ENCODE data around the gene PTP4A1. TPM values are rescaled to one million over a fixed set of nuclear protein-coding genes. Genes with fewer than 3 reads are reported as not detected.

PTP4A1 gene
- total RNA-seq, 4 donors from 2014 or later: 12.4 to 85.4 (median 50.4) TPM

- H3K36me3 ChIP-seq: no peaks in the 10 kb centered on the region
- no peak overlapping the region for H3K4me3 ChIP-seq
- H3K27me3 ChIP-seq: no peaks in the 10 kb centered on the region
- H3K9me3 ChIP-seq: no peaks in the 10 kb centered on the region
- no peak overlapping the region for H3K27ac ChIP-seq
- H3K4me1 ChIP-seq: no peaks in the 10 kb centered on the region
- DNase-seq (ENCODE audit: low spot score in 2 of 2): no peak
- no peak for TF ChIP-seq POLR2A (IDR thresholded peaks at IDR 0.05)
- no peak for TF ChIP-seq CTCF (IDR thresholded peaks at IDR 0.05)
- no peak for TF ChIP-seq EP300 (IDR thresholded peaks at IDR 0.05)
- no peak for TF ChIP-seq POLR2AphosphoS5 (IDR thresholded peaks at IDR 0.05)
- WGBS: 47% methylated on average over 4 of the region's 4 CpGs
These were observed 15.9 kb upstream of the PTP4A1 start for GRCh38 chr6:63556369-63556768.

- no peaks in the 10 kb centered on the region for H3K36me3 ChIP-seq
- TF ChIP-seq CTCF (IDR thresholded peaks at IDR 0.05) (no peak), EP300 (IDR thresholded peaks at IDR 0.05) (no peak), POLR2AphosphoS5 (IDR thresholded peaks at IDR 0.05) (no peak), POLR2A (IDR thresholded peaks at IDR 0.05) (no peak)
- H3K4me1 ChIP-seq: no peaks in the 10 kb centered on the region
- DNase-seq (ENCODE audit: low spot score in 2 of 2): no peak
- H3K9me3 ChIP-seq: no peaks in the 10 kb centered on the region
- H3K27ac ChIP-seq: no peak overlapping the region
- H3K4me3 ChIP-seq: no peak overlapping the region
- H3K27me3 ChIP-seq: no peaks in the 10 kb centered on the region
These were observed 14.0 kb upstream of the PTP4A1 start for GRCh38 chr6:63558278-63558677.

GRCh38 chr6:63560801-63561287 is 11.4 kb upstream of the PTP4A1 start:
- Histone ChIP-seq H3K9me3 (no peaks in the 10 kb centered on the region), H3K27me3 (no peaks in the 10 kb centered on the region), H3K4me3 (no peak overlapping the region), H3K36me3 (no peaks in the 10 kb centered on the region), H3K4me1 (no peaks in the 10 kb centered on the region), H3K27ac (no peak overlapping the region)
- no peak for DNase-seq (ENCODE audit: low spot score in 2 of 2)
- no peak for TF ChIP-seq EP300 (IDR thresholded peaks at IDR 0.05)
- no peak for TF ChIP-seq POLR2AphosphoS5 (IDR thresholded peaks at IDR 0.05)
- no peak for TF ChIP-seq POLR2A (IDR thresholded peaks at IDR 0.05)
- TF ChIP-seq CTCF (IDR thresholded peaks at IDR 0.05): no peak
- 73% methylated on average over 1 of the region's 1 CpG for WGBS

GRCh38 chr6:63561288-63561687 is 11.0 kb upstream of the PTP4A1 start:
- DNase-seq (ENCODE audit: low spot score in 2 of 2): no peak
- H3K4me3 ChIP-seq: no peak overlapping the region
- no peaks in the 10 kb centered on the region for H3K27me3 ChIP-seq
- H3K36me3 ChIP-seq: no peaks in the 10 kb centered on the region
- H3K27ac ChIP-seq: no peak overlapping the region
- H3K9me3 ChIP-seq: no peaks in the 10 kb centered on the region
- no peak for TF ChIP-seq POLR2AphosphoS5 (IDR thresholded peaks at IDR 0.05)
- no peak for TF ChIP-seq CTCF (IDR thresholded peaks at IDR 0.05)
- no peak for TF ChIP-seq POLR2A (IDR thresholded peaks at IDR 0.05)
- TF ChIP-seq EP300 (IDR thresholded peaks at IDR 0.05): no peak
- 61% methylated on average over 2 of the region's 2 CpGs for WGBS
- no peaks in the 10 kb centered on the region for H3K4me1 ChIP-seq

- no peak for DNase-seq (ENCODE audit: low spot score in 2 of 2)
- no peak for TF ChIP-seq POLR2AphosphoS5 (IDR thresholded peaks at IDR 0.05)
- TF ChIP-seq POLR2A (IDR thresholded peaks at IDR 0.05): no peak
- no peak for TF ChIP-seq EP300 (IDR thresholded peaks at IDR 0.05)
- no peak for TF ChIP-seq CTCF (IDR thresholded peaks at IDR 0.05)
- H3K4me1 ChIP-seq: no peaks in the 10 kb centered on the region
- H3K4me3 ChIP-seq: no peak overlapping the region
- no peak overlapping the region for H3K27ac ChIP-seq
- H3K36me3 ChIP-seq: no peaks in the 10 kb centered on the region
- peaks cover 7% of the 10 kb centered on the region for H3K9me3 ChIP-seq
- H3K27me3 ChIP-seq: no peaks in the 10 kb centered on the region
- WGBS: 84% methylated on average over 1 of the region's 1 CpG
These were observed 9.0 kb upstream of the PTP4A1 start for GRCh38 chr6:63563235-63563634.

Data from suprapubic skin (tissue), 4 donors.